Uterus (tissue), 4 donors: ENCODE data around the gene TRAPPC12. TPM values are rescaled to one million over a fixed set of nuclear protein-coding genes. Genes with fewer than 3 reads are reported as not detected.

Experiments used
- DNase-seq, 2 donors: peaks; one replicate each; pipeline ENCODE4 v3.0.0-alpha.2; 2019 to 2020
- H3K27ac ChIP-seq, 2 donors: fragments of 200-600 bp; sonication (generic); 1 replicate in 1 of 2; 2 replicates in 1 of 2; pipeline ENCODE4 v1.5.1; 2016 to 2018
- H3K27me3 ChIP-seq, 2 donors: fragments of 200-600 bp; sonication (generic); one replicate each; pipeline ENCODE4 v1.5.1; 2018 to 2019; ENCODE audit warnings: control low read depth in 1 of 2
- H3K36me3 ChIP-seq, 2 donors: fragments of 200-600 bp; sonication (generic); one replicate each; pipeline ENCODE4 v1.5.1; 2019; ENCODE audit warnings: control low read depth in 1 of 2
- H3K4me1 ChIP-seq, 2 donors: fragments of 200-600 bp; sonication (generic); one replicate each; pipeline ENCODE4 v1.5.1; 2018 to 2019; ENCODE audit warnings: control low read depth in 1 of 2
- H3K4me3 ChIP-seq, 2 donors: fragments of 200-600 bp; sonication (generic); 1 replicate in 1 of 2; 2 replicates in 1 of 2; pipeline ENCODE4 v1.5.1; 2018 to 2019; ENCODE audit warnings: mild to moderate bottlenecking in 1 of 2
- H3K9me3 ChIP-seq, 2 donors: fragments of 200-600 bp; sonication (generic); one replicate each; pipeline ENCODE4 v1.5.1; 2019; ENCODE audit warnings: control low read depth in 1 of 2
- CTCF ChIP-seq, 4 experiments: fragments of 200-600 bp in 2 of 4; fragments of 450-650 bp in 2 of 4; sonication (generic) in 2 of 4; IDR thresholded peaks; one replicate each; pipeline ENCODE4 v1.5.1; 2016 to 2019; ENCODE audit warnings: antibody characterized with exemption in 4 of 4, mild to moderate bottlenecking in 2 of 4, moderate library complexity in 1 of 4
- POLR2A ChIP-seq, 2 donors: fragments of 450-650 bp; IDR thresholded peaks; one replicate each; pipeline ENCODE4 v1.6.1; 2016; ENCODE audit warnings: antibody characterized with exemption in 2 of 2, mild to moderate bottlenecking in 1 of 2, moderate library complexity in 1 of 2
- intact Hi-C: fragments of 100-400 bp; cut with DNase I; formaldehyde crosslinking; loops from one replicate; pipeline ENCODE4 v1.15.1; 2023; ENCODE audit warnings: low total_unique reads
- total RNA-seq, 4 donors: library from RNA; depleted of rRNA in 3 of 4; stranded (reverse); fragments of >200 nt in 3 of 4; gene quantifications; one replicate each; pipeline versions ENCODE4 v1.1.0 to v1.2.4, GENCODE V29; 2014 to 2023
- donor health status: DM: yes; HTN: yes; CAD: no.

The TRAPPC12 gene
- total RNA-seq, 4 donors from 2014 or later = 15.6 to 149 (median 66.5) TPM

GRCh38 chr2:3527886-3528785 is 148.6 kb downstream of the TRAPPC12 start:
- intact Hi-C loops = no loop called here
- no peaks in the 10 kb centered on the region for H3K36me3 ChIP-seq
- TF ChIP-seq CTCF (IDR thresholded peaks at IDR 0.05) (no peak), POLR2A (IDR thresholded peaks at IDR 0.05) (no peak)

More at GRCh38 chr2:3527886-3528785, 148.6 kb downstream of the TRAPPC12 start:
- Histone ChIP-seq H3K27ac (no peak overlapping the region), H3K27me3 (no peaks in the 10 kb centered on the region), H3K4me3 (no peak overlapping the region), H3K4me1 (peaks cover 0 to 6% of the 10 kb centered on the region in 2 donors), H3K9me3 (no peaks in the 10 kb centered on the region)
- DNase-seq = no peak

Other genes starting within 250 kb of the TRAPPC12 start
- 10 to 100 TPM in 3 of 4 donors, under 1 TPM in 1; 0.59 to 28.9 (median 20.4) TPM for gene EIPR1, start 1.9 kb upstream of the TRAPPC12 start, total RNA-seq
- gene ADI1, start 139.8 kb downstream of the TRAPPC12 start, total RNA-seq = 10 to 100 TPM; 31.5 to 65.0 (median 37.9) TPM
- gene RNASEH1, start 178.6 kb downstream of the TRAPPC12 start, total RNA-seq = 10 to 100 TPM in 3 of 4 donors, 1 to 10 TPM in 1; 4.1 to 28.6 (median 15.2) TPM
- gene RPS7, start 195.6 kb downstream of the TRAPPC12 start, total RNA-seq = 1,000 to 10,000 TPM; 1,483 to 9,424 (median 4,498) TPM
- gene COLEC11, start 215.4 kb downstream of the TRAPPC12 start, total RNA-seq = under 1 TPM in 2 of 4 donors, not detected in 2; 0.37 to 0.55 TPM